CD4-positive, alpha-beta T cell treated with Interleukin-17A for 4 hours (primary cell): Measurements from ENCODE around the gene VPS13C.
"Not testable (repeated sequence)": the region's sequence is repeated elsewhere in the genome, so short reads cannot be mapped to it uniquely, and the experiment has no call there.

ENCODE experiments used
- DNase-seq: peaks from one replicate; pipeline ENCODE4 v3.0.0-alpha.2; 2020; ENCODE audit warnings: mixed read lengths

Gene VPS13C

GRCh38 chr15:62068810-62069167 lies 8.5 kb upstream of the VPS13C start:
- no peak for DNase-seq

DNA sequence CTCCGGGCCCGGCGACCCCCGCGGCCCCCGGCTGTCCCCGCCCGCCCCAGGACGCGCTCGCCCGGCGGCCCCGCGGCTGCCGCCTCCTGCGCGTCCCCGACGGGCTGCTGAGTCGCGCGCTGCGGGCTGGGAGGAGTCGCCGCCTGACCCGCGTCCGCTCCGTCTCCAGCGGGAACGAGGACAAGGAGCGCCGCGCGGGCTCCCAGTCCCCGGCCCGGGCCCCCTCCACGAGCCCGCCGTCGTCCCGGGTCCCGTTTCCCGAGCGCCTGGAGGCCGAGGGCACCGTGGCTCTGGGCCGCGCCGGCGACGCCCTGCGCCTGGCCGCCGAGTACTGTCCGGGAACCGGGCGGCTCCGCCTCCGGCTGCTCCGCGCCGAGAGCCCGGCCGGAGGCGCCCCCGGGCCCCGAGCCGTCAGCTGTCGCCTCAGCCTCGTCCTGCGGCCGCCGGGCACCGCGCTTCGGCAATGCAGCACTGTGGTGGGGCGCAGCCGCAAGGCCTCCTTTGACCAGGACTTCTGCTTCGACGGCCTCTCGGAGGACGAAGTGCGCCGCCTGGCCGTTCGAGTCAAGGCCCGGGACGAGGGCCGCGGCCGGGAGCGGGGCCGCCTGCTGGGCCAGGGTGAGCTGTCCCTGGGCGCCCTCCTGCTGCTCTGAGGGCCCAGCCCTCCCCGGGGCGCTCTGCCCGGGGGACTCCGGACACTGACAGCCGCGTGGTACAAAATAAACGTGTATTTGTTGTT lies 8.0 kb upstream of the VPS13C start:
- DNase-seq: peak; percentile 11

DNA sequence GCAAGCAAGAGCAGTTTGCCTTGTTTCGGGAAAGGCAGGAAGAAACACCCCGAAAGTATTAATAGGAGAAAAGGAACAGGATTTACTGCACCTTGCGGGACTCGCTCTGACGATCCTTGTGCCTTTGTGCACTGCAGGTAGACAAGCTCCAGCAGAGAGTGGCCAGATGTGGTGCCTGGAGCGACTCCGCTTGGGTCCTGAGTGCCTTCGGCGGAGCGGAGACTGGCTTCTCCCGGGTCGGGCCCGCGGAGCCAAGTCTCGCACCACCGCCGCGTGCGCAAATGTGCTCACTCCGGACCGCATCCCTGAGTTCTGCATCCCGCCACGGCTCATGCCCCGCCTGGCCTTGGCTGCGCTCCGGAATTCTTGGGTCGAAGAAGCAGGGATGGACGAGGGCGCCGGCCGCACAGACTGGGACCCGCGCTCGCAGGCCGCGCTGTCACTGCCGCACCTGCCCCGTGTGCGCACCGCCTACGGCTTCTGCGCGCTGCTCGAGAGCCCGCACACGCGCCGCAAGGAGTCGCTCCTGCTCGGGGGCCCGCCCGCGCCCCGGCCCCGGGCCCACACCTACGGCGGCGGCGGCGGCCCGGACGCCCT lies 7.3 kb upstream of the VPS13C start:
- DNase-seq: peak; percentile 36

DNA sequence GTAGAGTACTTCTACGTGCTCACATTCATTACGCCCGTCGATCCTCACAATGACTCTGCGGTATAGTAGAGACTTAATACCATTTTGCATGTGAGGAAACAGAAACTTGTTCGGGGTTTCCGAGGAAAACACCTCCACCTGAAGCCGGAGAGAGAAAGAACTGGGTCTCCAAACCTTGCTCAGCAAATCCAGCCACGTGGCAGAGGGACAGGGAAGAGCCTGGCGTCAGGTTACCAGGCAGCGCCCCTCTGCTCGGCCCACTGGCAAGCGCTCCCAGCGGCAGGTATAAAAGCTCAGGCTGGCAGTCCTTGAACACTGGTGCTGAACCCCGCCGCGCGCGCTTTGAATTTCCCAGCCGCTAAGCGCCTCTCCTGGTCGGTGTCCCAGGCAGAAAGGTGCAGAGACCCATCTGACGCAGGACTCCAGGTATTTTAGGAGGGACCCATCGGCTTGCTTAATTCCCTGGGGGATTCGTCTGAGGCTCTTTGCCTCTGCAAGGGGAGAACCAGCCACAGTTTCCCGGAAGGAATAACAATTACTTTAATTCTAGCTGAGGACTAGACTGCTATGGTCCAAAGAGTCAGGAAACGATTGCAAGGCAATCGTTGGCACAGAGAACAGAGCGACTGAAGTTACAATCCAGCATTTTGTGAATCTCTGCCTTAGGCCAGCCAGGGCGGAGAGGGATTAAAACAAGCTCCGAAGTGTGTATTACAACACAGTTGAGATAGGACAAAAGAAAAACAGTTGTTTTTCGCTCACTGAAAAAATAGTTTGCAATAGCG lies 6.6 kb upstream of the VPS13C start, which contains the start of gene C2CD4A:
Gene C2CD4A, plus strand, starts transcription at position 315 of the 785 bp plus-strand sequence. CDS start 637 bp downstream, outside the sequence.
- peak; percentile 74 for DNase-seq

GRCh38 chr15:62063825-62064635 lies 3.8 kb upstream of the VPS13C start:
- no peak for DNase-seq

DNA sequence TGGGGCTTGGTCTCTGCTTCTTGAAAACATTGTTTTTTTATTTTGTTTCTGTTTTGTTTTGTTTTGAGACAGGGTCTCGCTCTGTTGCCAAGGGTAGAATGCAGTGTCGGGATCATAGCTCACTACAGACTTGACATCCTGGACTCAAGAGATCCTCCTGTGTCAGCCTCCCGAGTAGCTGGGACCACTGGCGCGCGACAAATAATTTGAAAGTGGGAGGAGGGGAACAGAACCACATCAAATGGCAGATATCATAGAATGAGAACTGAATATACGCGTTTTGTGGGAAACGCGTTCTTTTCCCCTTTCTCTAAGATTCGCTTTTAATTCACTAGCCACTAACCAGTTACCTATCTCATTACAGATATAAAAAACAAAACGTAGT lies 641 bp upstream of the VPS13C start:
- no peak for DNase-seq

DNA sequence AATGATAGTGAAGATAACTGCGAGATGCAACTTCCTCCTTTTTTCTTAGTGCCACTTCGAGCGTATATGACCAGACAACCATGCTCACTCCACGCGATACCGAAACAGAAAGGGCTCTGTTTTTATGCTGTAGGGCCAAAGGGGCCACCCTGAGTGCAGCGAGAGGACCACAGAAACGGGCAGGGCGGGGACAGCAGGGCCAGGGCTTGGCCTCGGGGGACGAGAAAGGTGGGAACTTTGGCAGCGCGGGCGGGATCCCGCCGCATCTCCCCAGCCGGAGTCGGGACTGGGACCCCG lies 483 bp downstream of the VPS13C start:
- peak; percentile 54 for DNase-seq

- no peak for DNase-seq
These were observed 985 bp downstream of the VPS13C start for GRCh38 chr15:62059108-62059815.

- DNase-seq: no peak
These were observed 1.8 kb downstream of the VPS13C start for GRCh38 chr15:62058327-62059028.

DNA sequence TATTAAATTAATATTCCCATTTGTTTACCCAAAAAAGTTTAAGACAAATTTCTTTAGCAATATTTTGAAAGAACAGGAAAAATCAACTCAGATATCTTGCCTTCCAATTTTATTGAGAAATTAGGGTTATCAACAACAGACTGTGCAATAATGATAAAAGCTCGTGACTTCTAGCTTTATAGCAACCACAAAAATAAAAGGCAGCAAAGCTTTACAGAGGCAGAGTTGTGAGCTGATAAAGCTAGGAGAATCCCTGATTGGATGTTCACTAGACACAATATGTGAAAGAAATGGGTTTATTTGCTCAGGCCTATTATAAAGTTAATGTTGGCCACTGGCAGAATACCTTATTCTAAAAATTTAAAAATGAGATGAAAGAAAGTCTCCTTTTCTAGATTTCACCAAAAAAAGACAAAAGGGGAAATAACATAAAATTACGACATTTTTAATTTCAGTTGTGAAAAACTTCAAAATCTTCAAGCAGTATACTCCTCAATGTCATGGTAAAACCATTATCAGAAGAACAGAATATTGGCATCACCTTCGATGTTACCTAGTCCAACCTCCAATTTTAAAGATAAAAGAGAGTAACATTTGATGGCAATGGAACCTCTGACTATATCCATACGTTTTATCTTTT lies 2.8 kb downstream of the VPS13C start:
- DNase-seq: no peak

- no peak for DNase-seq
These were observed 5.3 kb downstream of the VPS13C start for GRCh38 chr15:62054979-62055378.

DNA sequence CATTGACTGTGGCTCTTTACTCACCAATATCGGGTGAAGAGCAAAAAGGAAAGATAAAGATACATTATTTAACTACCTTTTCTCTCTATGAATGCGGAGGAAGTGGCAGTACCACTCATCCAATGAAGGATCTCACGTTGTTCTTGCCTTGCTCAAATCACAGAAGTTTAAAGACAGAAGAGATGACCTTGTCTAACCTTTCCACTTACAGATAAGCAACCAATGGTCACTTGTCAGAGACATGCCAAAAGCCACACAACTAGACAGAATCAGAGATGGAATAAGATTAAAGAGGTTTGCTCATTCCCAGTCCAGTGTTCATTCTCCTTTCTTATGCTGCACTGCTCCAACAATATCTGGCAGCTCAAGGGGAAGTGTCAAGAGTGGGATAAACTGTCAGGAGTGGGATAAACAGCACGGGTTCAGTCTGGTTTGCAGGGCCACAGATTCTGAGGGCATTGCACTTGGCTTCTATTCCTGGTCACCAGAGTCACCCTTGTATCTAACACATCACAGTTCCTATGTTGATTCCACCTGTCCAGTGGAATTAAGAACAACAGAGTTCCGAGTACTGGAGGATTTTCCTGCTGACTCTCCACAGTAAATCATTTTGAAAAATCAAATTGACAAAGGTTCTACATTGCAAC lies 6.7 kb downstream of the VPS13C start:
- no peak for DNase-seq

- DNase-seq: no peak
These were observed 7.5 kb downstream of the VPS13C start for GRCh38 chr15:62052713-62053112.

- DNase-seq: no peak
These were observed 9.1 kb downstream of the VPS13C start for GRCh38 chr15:62051166-62051565.

DNA sequence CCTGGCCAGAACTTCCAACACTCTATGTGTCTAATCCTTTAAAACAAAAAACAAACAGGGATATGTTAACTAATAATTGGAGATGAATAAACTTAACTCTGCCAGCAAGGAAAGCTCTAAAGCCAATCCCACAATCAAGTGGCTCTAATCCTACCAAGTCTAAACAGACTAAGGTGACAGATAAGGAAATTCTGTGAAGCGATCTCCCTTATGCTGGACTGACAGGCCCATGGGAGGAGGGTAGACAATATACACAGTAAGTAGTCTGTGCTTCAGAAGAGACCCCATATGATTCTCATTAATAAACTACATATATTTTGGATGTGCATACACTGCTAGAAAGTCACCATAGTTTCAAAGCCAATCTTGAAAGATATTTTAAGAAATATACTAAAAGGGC lies 10.1 kb downstream of the VPS13C start:
- no peak for DNase-seq

- DNase-seq: not testable (repeated sequence)
These were observed 12.0 kb downstream of the VPS13C start for GRCh38 chr15:62048254-62048653.

DNA sequence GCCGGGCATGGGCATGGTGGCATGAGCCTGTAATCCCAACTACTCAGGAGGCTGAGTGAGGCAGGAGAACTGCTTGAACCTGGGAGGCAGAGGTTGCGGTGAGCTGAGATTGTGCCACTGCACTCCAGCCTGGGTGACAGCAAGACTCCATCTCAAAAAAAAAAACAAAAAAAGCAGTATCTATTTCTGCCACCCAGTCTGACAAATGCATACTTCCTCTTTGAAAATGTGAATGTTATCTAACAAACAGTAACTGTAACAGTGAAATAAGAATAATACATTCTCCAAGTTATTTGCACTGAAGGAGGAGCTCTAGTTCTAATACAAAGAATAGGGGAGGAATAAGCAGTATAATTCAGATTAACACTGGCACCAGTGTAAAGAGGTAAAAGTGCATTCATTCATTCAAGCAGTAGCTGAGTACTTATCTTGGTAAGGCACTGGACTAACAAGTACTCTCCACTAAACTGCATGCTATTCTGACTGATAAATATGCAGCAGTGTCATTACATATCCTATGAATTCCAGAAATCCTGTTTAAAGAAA lies 12.9 kb downstream of the VPS13C start:
- no peak for DNase-seq

DNA sequence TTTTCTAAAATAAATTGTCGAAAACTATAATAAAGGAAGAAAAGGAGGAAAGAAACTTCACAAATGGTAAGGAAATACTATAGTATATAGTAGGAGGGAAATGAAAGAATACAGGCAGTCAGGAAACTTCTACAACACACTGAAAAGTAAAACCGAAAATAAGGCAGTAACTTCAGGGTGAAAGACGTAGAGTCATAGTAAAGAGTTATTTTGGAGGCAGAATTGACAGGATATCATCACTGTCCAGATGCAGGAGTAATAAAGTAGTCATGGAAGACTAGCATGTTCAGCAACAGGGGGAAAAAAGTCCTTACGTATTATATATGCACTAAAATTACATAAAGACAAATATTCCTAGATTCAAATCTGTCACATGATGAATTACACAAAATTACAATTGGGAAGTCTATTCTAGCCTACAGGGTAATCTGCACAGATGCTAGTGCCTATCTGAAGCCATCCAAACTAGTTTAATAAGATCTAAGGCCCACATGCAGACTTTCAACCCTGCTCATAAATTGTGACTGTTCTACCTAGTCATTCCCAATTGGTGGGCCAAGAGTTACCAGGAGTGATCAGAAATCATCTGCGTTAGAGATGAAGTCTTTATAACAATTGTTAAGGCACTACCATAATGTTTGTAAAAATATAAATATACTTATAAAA lies 14.0 kb downstream of the VPS13C start:
- DNase-seq: no peak

GRCh38 chr15:62035256-62035924 lies 24.9 kb downstream of the VPS13C start:
- no peak for DNase-seq
